ENCODE measurements around the gene NUDT14. TPM values are rescaled to one million over a fixed set of nuclear protein-coding genes. Genes with fewer than 3 reads are reported as not detected.

NUDT14 gene
- polyA plus RNA-seq, 3 donors = 22.0 to 37.4 (median 23.9) TPM

- Histone ChIP-seq H3K27ac (ENCODE audit: low read depth in 1 of 2, low read length in 2 of 2) (no peak overlapping the region), H3K79me2 (ENCODE audit: insufficient read depth, low read length) (no peaks in the 10 kb centered on the region), H2AFZ (ENCODE audit: insufficient read depth, low read depth, low read length, poor library complexity, severe bottlenecking) (no peak overlapping the region), H3K4me2 (replicated peaks; ENCODE audit: extremely low read depth, low read length, poor library complexity, severe bottlenecking) (no peak overlapping the region), H3K4me3 (replicated peaks in 1 of 3; ENCODE audit: low read depth in 2 of 3, low read length in 3 of 3) (no peak overlapping the region), H3K4me1 (ENCODE audit: control insufficient read depth in 1 of 2, insufficient read depth in 2 of 2, low read length in 2 of 2) (no peaks in the 10 kb centered on the region), H4K20me1 (ENCODE audit: insufficient read depth, low read length) (no peaks in the 10 kb centered on the region), H3K9ac (ENCODE audit: insufficient read depth, low read length, poor library complexity, severe bottlenecking) (no peak overlapping the region), H3K27me3 (ENCODE audit: control insufficient read depth in 2 of 2, insufficient read depth in 2 of 2, low read length in 2 of 2) (no peaks in the 10 kb centered on the region), H3K36me3 (replicated peaks in 1 of 2; ENCODE audit: control insufficient read depth in 1 of 2, insufficient read depth in 2 of 2, low read length in 2 of 2) (peaks cover 14 to 45% of the 10 kb centered on the region in 2 donors), H3K9me3 (replicated peaks in 1 of 2; ENCODE audit: control insufficient read depth in 1 of 2, insufficient read depth in 1 of 2, low read length in 2 of 2) (peaks cover 0 to 4% of the 10 kb centered on the region in 2 donors)
- Mint-ChIP-seq H3K27ac (peak overlapping the region in 3 of 7 donors; percentile 43 to 63 (median 46)), H3K4me3 (no peak overlapping the region), H3K4me1 (peaks cover 7% of the 10 kb centered on the region), H3K36me3 (peaks cover 33 to 49% of the 10 kb centered on the region in 2 donors), H3K9me3 (peaks cover 0 to 2% (median 0%) of the 10 kb centered on the region in 7 donors), H3K27me3 (ENCODE audit: low read depth in 3 of 3) (peaks cover 0 to 1% (median 0%) of the 10 kb centered on the region in 3 donors)
- DNase-seq = no peak
- no peak for TF ChIP-seq CTCF (IDR thresholded peaks at IDR 0.05)
- 87% methylated on average over 14 of the region's 17 CpGs for WGBS (ENCODE audit: insufficient coverage)
- intact Hi-C loops (cut with micrococcal nuclease) = no loop called here
These were observed 47.5 kb upstream of the NUDT14 start for GRCh38 chr14:105228562-105228961.

GRCh38 chr14:105227346-105227745 lies 46.2 kb upstream of the NUDT14 start:
- peaks cover 0 to 1% (median 0%) of the 10 kb centered on the region in 3 donors for H3K27me3 Mint-ChIP-seq (ENCODE audit: low read depth in 3 of 3)

More at GRCh38 chr14:105227346-105227745, 46.2 kb upstream of the NUDT14 start:
- Mint-ChIP-seq H3K27ac (peak overlapping the region in 3 of 7 donors; percentile 26 to 33 (median 31)), H3K36me3 (peaks cover 42 to 61% of the 10 kb centered on the region in 2 donors), H3K9me3 (peaks cover 0 to 2% (median 0%) of the 10 kb centered on the region in 7 donors), H3K4me1 (peaks cover 7% of the 10 kb centered on the region), H3K4me3 (no peak overlapping the region)
- H3K27me3 ChIP-seq (ENCODE audit: control insufficient read depth in 2 of 2, insufficient read depth in 2 of 2, low read length in 2 of 2) = no peaks in the 10 kb centered on the region
- H2AFZ ChIP-seq (ENCODE audit: insufficient read depth, low read depth, low read length, poor library complexity, severe bottlenecking) = no peak overlapping the region
- peaks cover 19 to 56% of the 10 kb centered on the region in 2 donors for H3K36me3 ChIP-seq (replicated peaks in 1 of 2; ENCODE audit: control insufficient read depth in 1 of 2, insufficient read depth in 2 of 2, low read length in 2 of 2)
- no peaks in the 10 kb centered on the region for H3K79me2 ChIP-seq (ENCODE audit: insufficient read depth, low read length)
- intact Hi-C loops (cut with micrococcal nuclease) = no loop called here
- H3K4me2 ChIP-seq (replicated peaks; ENCODE audit: extremely low read depth, low read length, poor library complexity, severe bottlenecking) = no peak overlapping the region
- DNase-seq = no peak
- no peaks in the 10 kb centered on the region for H4K20me1 ChIP-seq (ENCODE audit: insufficient read depth, low read length)
- WGBS (ENCODE audit: insufficient coverage) = 100% methylated on average over 3 of the region's 14 CpGs
- no peak overlapping the region for H3K4me3 ChIP-seq (replicated peaks in 1 of 3; ENCODE audit: low read depth in 2 of 3, low read length in 3 of 3)
- H3K27ac ChIP-seq (ENCODE audit: low read depth in 1 of 2, low read length in 2 of 2) = no peak overlapping the region
- H3K9ac ChIP-seq (ENCODE audit: insufficient read depth, low read length, poor library complexity, severe bottlenecking) = no peak overlapping the region
- TF ChIP-seq CTCF (IDR thresholded peaks at IDR 0.05) = no peak
- H3K4me1 ChIP-seq (ENCODE audit: control insufficient read depth in 1 of 2, insufficient read depth in 2 of 2, low read length in 2 of 2) = no peaks in the 10 kb centered on the region
- peaks cover 0 to 3% of the 10 kb centered on the region in 2 donors for H3K9me3 ChIP-seq (replicated peaks in 1 of 2; ENCODE audit: control insufficient read depth in 1 of 2, insufficient read depth in 1 of 2, low read length in 2 of 2)
